NCI-H1436 (cell line): ENCODE measurements around the gene GSG1L.
"Not testable (repeated sequence)": the region's sequence is repeated elsewhere in the genome, so short reads cannot be mapped to it uniquely, and the experiment has no call there.

Experiments used
- DNase-seq: peaks from one replicate; lab custom pipeline; 2025; lab: John Stamatoyannopoulos, UW

Gene GSG1L

DNA sequence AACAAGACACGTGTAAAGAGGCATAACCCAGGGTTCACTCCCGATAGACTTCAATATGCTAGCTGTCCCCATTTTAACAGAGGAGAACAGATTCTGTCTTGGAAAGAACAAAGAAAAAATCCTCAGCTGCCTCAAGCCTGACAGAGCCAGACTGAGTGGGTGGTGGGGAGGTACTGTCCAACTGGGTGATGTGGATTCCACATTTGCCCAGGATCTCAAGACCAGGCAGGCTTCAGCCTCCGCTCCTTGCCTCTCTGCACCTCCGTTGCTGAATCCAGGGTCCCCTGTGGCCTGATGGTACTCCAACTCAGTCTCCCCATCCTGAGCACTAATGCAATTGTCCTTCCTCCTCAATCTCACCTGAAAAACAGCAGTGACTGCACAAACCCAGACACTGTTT lies 163.8 kb downstream of the GSG1L start:
- DNase-seq, result no peak

DNA sequence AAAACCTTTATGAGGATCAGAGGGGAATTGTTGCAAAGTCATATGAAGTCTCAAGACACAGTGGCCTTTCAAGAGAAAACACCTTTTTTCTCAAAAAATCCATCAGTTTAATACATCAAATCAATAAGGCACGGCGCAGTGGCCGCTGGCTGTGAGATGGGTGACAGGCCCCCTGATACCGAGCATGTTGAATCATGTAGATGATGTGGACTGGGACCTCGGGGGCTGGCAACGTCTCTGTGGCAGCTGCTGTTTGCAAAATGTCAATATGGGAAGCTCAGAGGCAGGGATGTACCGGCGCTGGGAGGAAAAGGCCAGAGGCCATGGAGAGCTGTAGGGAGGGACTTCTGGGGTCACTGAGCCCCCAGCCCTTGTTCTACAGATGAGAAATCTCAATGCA lies 169.1 kb downstream of the GSG1L start:
- DNase-seq, result no peak

DNA sequence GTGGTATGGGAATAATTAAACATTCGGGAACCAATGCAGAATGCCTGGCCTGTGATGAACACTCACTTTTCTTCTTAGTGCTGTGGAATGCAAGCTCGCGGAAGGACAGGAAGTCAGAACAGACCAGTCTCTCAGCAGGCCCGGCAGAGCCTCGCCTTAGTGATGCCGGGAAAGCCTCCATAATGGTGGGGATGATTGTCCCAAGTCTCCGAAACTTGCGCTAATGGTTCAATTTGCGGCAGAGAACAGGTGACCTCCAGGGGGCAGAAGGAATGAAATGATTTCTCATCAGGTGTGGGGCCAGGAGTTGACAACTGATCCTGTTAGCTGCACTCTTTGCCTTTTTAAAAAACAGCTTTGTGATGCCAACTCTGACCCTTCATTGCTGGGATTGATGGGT lies 170.6 kb downstream of the GSG1L start:
- no peak for DNase-seq

DNA sequence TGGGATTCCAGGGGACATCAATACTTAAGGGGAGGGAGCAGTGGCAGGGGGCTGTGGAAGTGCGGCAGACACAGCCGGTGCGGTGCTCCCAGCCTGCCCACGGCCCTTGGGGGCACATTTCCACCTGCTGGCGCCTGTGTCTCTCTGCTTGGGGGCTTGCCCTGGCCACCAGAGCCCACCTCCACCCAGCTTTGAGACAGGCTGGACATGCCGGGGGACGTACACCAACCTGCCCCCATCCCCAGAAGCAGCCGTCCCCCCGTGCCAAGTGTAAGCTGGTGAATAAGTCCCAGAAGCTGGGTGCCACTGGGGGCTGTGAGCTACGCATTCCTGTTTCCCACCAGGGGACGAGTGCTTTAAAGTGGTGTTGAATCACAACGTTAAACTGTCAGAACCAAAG lies 172.6 kb downstream of the GSG1L start:
- DNase-seq, result no peak

DNA sequence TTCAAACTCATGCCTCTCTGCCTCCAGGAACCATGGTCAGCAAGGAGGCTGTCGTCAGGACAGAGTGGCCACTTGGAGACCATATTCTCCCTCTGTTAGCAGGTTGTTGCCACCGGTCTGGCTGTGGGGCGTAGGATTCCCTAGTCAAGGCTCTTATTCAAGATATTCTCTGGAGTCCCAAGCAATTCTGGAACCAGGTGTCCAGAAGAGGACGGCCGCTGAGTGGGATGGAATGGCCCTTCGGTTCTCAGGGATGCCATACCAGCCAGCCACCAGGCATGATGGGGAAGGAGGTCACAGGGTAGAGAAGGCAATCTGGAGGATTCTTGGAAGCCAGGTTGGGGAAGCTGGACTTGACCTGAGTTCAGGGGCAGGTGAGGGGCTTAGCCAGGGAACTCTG lies 173.5 kb downstream of the GSG1L start:
- no peak for DNase-seq

DNA sequence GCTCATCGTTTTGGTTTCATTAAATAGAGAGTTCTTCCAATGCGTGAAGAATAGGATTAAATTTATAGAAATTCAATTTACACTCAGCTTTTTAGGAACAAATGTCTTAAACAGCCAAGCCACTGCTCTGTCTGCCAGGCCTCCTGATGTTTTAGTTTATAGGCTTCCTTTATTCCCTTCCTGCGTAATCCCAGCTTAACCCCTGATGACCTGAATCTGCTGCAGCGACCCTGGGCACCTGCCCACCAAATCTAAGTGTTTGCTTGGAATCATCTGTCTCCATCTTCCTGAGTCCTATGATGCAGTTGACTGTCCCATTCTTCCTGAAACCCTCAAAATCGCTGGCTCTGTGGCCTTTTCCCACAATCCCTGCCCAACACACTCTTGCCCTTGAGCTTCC lies 179.9 kb downstream of the GSG1L start:
- DNase-seq, result no peak

DNA sequence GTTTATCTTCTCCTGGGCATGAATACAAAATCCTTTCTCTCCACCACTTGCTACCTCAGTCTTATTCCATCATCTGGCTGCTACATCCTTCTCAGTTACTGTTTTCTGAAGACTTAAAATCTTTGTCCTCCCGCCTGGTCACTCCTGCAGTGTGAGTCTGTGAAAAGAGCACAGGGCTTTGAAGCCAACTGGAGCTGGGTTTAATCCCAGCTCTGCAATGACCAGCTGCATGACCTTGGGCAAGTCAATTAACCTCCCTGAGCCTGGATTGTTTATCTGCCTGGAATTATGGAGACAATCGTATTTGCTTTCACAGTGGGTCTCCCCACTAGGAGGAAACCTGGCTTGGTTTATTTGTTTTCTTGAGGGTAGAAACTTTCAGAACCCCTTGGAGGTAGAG lies 183.2 kb downstream of the GSG1L start:
- DNase-seq, result no peak

DNA sequence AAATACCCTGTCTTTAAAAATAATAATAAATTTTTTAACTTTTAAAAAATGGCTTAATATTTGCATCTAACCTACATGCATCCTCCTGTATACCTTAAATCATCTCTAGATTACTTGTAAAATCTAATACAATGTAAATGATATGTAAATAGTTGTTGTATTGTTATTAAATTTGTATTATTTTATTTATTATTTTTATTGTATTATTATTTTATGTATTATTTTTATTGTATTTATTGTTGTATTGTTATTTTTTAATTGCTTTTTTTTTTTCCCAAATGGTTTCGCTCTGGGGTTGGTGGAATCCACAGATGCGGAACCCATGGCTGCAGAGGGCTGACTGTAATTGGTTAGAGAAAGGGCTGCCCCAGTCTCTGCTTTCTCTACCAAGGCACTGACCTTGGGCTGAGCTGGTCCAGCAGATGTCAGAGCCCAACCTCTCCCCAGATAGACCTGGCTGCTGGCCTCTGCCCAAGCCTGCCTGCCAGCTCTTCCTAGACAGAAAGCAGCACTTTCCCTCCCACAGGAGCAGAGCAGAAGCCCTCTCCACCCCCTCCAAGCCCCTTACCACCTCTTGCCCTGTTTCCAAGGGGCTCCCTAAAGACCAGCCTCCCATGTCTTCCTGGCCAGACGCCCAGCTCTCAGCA lies 183.8 kb downstream of the GSG1L start:
- no peak for DNase-seq

DNA sequence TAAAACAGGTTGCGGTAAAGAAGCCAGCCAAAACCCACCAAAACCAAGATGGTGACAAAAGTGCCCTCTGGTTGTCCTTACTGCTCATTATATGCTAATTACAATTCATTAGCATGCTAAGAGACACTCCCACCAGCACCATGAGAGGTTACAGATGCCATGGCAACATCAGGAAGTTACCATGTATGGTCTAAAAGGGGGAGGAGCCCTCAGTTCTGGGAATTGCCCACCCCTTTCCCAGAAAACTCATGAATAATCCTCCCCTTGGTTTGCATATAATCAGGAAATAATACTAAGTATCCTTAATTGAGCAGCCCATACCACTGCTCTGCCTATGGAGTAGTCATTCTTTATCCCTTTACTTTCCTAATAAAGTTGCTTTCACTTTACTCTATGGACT lies 190.9 kb downstream of the GSG1L start:
- DNase-seq, result not testable (repeated sequence)

DNA sequence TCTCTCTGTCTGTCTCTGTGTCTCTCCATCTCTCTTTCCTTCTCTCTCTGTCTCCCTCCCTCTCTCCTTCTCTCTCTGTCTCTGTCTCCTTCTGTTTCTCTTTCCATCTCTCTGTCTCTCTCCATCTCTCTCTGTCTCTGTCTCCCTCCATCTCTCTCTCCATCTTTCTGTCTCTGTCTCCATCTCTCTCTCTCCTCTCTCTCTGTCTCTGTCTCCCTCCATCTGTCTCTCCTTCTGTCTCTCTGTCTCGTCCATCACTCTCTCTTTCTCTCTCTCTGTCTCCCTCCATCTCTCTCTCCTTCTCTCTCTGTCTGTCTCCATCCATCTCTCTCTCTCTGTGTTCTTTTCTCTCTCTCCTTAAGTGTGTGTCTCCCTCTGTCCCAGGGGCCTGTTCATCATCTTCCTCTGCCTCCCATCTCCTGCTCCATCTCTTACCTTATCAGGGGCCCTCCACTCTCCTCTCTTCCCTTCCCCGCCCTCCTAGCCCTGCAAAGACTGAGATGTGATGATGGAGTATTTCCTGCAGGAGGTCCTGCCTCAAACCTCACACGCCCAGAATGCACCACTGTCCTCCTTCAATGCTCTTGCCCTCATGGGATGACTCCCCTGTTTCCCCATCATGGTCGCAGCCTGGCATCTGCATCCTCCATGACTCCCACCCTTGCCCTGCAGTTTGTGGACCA lies 193.3 kb downstream of the GSG1L start:
- no peak for DNase-seq

DNA sequence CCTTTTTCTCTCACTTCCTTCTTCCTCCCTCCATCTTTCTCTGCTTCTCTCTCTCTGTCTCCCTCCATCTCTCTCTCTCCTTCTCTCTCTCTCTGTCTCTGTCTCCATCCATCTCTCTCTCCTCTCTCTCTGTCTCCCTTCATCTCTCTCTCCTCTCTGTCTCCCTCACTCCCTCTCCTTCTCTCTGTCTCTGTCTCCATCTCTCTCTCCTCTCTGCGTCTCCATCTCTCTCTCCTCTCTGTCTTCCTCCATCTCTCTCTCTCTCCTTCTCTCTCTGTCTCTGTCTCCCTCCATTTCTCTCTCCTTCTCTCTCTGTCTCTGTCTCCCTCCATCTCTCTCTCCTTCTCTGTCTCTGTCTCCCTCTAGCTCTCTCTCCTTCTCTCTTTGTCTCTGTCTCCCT lies 194.1 kb downstream of the GSG1L start:
- no peak for DNase-seq

DNA sequence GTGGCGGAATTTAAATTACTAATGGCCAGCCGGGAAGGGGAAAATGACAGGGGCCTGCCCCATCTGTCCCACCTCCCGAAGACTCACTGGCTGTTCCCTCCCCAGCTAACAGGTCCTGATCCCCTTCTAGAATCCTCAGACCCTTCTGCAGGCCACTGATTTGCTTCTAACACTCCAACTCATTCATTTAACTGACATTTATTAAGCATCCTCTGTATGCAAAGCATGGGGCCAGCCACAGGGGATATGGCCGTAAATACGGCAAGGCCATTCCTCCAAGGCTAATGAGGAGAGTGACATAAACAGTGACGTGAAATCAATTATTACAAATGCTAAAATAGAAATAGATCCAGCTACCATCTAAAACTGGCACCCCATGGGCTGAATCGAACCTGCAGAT lies 195.3 kb downstream of the GSG1L start:
- no peak for DNase-seq

DNA sequence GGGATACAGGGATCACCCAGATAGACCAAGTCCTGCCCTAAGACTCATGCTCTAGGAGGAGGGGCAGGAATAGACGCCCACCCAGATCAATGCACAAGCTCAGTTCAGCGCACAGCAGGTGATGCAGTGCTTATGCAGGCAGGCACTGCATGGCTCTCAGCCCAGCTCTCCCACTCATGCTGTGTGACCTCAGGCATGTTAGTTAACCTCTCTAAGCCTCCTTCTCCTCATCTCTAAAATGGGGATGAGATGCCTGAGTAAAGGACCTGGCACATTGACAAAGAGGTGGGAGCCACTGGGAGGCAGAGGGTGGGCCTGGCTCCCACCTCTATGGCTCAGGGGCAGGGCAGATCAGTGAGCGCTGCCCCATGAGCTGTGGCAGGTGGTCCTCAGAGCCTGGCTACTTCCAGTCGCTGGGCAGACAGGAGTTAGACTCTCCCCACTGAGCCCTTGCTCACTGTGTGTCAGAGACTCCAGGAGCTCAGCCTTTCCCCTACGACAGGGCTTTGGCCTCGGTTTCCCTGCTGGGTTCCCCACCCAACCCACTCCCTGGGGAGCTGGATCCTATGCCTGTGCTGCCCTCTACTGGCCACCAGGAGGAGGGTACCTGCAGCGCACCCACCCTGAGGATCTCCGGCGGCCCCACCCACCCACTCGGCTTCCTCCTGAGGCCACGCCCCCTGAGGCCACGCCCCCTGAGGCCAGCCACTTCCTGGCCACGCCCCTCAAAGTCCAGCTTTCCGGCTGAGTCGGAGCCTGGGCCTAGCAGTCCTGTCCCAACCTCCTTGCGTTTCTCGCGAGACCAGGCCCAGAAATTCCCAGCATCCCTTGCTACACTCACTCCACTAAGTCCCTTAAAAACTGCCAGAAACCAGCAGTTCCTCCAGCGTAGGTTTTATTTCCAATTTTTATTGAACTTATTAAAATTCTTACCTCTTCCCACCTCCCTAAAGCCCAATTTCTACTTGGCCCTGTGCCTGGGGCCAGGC lies 196.1 kb downstream of the GSG1L start:
- peak; percentile 35 for DNase-seq

DNA sequence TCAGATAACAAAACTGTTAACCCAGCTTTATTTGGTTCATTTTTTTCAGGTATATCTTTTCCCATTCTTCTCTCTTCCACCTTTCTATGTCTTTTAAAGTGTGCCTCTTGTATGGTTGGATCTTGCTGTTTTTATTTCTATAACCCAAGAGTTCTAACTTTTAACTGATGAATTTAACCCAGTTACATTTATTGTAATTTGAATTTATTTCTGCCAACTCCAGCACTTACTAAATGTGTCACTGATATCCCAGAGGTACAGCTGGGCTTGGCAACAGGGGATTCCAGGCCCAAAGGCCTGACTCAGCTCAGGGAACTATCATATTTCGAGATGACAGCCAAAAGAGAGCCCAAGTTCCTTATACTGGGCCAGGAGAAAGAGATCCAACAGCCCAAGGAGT lies 200.1 kb downstream of the GSG1L start:
- no peak for DNase-seq

DNA sequence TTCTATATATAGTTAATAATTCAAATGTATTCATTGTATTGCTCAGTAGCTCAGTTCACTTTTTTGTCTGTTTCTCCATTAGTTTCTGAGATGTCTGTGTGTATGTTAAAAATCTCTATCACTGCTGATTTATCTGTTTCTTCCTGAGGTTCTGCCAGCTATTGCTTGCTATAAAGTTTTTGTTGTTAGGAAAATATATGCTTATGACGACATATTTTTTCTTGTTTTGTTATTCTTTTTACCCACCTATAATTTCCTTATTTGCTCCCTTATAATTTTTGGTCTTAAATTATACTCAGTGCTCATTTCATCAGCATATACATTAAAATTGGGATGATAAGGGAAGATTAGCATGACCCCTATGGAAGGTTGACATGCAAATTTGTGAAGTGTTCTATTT lies 200.6 kb downstream of the GSG1L start:
- DNase-seq, result no peak

DNA sequence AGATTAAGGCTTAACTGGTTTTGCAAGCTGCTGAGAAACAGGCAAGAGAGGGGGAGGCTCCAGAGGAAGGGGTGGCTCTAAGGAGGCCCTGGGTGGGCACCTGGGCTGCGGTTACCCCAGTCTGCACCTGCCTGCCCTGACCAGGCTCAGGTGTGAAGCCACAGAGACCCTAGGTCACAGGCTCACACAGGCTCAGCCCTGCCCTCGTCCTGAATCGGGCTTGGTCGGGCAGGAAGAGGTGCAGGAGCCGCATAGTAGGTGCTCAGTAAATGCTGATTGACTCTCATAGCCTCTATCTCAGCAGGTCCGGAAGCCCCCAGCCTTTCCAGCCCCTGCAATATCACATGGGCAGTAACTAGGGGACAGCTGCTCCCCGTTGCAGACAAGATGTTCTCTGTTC lies 203.4 kb downstream of the GSG1L start:
- DNase-seq, result no peak

DNA sequence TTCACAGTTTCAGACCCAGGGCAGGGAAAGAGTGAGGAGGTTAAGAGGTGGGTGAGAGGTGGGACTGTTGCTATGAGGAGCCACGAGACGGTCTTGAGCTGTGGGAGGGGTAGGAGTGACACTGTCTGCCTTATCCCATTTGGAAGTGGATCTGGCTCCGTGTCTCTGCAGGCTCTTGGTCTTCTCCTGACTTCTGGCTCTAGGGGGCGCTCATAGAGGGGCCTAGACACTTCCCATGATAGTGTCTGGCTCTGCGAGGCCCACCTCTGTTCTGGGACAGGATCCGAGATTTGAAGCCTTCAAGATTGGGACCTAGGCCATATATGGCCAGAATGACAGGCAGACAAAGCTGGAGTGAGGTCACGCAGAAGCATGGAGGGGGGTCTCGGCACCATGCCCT lies 204.5 kb downstream of the GSG1L start:
- no peak for DNase-seq

DNA sequence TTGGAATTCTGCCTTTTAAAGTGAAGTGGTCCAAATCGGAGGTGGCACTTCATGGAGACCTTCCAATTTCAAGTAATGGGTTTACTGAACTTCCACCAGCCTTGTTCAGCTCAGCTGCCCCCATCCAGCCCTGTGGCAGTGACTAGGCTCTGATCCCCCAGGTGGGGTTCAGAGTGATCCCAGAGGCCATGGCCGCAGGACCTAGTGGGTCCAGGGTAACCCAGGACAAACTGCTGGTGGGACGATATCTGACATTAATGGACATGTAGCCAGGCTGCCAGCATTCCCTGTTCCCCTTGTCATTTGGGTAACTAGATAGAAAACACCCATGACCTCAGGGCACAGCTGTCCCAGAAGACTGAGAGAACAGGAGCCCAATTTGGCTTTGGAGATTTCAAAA lies 209.9 kb downstream of the GSG1L start:
- DNase-seq, result no peak

DNA sequence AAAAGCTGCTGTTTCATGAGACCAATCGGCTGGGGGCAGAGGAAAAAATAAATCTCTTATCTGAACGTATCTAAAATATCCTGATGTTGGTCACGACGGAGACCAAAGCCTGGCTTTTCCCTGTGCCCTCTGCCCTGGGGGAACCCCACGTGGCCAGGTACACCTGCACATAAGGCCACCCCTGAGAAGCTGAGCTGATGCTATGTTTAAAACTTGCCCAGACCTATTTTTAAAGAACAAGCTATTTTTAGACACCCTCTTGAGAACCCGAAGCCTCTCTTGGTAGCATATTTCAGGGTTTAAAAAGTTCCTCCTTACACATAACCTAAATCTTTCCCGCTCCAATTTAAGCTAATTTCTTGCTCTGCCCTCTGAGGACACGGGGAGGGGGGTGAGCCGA lies 210.4 kb downstream of the GSG1L start:
- DNase-seq, result no peak

DNA sequence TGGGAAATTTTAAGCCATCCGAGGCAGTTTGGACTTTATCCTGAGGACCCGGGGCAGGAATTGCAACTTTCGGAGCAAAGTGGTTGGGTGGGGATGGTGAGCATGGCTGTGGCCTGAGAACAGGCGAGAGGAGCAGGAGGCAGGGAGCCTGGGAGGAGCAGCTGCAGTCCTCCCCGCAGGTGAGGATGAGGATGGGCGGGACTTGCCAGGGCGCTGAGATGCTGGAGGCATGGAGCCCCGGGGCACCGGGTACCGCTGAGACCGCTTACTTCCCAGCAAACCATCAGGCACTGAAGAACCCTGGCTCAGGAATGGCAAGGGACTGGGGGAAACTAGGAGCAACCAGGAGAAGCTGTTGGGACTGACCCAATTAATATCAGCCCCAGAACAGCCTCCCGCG lies 210.8 kb downstream of the GSG1L start:
- DNase-seq, result no peak

DNA sequence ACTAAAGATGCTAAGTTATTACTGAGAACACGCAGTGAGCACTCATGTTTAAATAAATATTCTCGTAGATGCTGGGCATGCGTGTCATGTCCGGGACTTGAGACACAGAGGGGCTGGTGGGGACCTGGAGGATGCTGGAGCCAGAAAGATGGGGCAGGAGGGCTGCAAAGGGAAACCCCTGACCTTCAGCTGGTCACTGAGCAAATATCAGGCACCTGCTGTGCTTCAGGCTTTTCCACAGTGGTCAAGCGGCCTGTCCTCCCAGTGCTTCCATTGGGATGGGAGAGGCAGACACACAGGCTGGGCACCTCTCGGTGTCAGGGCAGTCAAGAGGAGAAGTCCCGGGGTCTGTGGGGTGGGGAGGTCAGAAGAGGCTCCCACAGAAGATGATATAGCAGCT lies 211.4 kb downstream of the GSG1L start:
- DNase-seq, result no peak

DNA sequence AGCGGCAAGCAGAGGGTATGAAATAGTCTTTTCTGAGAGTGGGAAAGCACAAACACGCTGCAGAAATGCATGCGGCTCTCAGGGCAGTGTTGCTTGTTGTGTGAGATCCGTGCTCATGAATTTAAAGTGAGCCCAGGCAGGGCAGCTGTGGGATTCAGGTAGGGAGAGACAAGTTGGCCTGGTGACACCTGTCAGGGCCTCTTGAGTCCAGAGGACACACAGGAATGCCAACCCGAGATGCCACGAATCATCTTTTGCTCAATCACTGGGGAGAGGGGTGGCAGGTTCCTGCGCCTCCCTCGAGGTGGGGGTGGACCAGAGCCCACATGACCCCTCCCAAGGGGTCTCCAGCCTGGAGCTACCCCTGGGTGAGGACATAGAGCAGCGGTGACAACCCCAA lies 211.9 kb downstream of the GSG1L start:
- no peak for DNase-seq

DNA sequence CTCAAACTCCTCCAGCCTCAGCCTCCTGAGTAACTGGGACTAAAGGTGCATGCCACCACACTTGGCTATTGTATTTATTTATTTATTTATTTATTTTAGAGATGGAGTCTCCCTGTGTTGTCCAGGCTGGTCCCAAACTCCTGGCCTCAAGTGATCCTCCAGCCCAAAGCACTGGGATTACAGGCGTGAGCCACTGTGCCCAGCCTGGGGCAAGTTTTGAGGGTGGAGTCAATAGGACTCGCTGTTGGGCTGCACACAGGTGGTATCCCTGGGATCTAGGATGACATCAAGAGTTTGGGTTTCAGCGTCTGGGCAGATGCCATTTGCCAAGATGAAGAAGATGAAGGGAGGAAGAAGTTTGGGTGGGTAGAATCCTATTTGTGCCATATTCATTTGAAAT lies 213.9 kb downstream of the GSG1L start:
- no peak for DNase-seq
